Measurements from ENCODE around the gene SMOC1.

SMOC1 gene

GRCh38 chr14:70014406-70015095, 135.3 kb downstream of the SMOC1 start:
- Mint-ChIP-seq H3K4me3 (no peak overlapping the region), H3K4me1 (ENCODE audit: low read depth) (peaks cover 13% of the 10 kb centered on the region), H3K27me3 (ENCODE audit: low read depth) (no peaks in the 10 kb centered on the region), H3K27ac (no peak overlapping the region), H3K36me3 (ENCODE audit: low read depth) (no peaks in the 10 kb centered on the region), H3K9me3 (no peaks in the 10 kb centered on the region)
- DNase-seq (ENCODE audit: low spot score), result no peak

- H3K27ac Mint-ChIP-seq, result no peak overlapping the region
- no peak overlapping the region for H3K4me3 Mint-ChIP-seq
- H3K36me3 Mint-ChIP-seq (ENCODE audit: low read depth), result no peaks in the 10 kb centered on the region
- DNase-seq (ENCODE audit: low spot score), result no peak
- H3K4me1 Mint-ChIP-seq (ENCODE audit: low read depth), result peaks cover 13% of the 10 kb centered on the region
- peaks cover 2% of the 10 kb centered on the region for H3K27me3 Mint-ChIP-seq (ENCODE audit: low read depth)
- no peaks in the 10 kb centered on the region for H3K9me3 Mint-ChIP-seq
Measured at GRCh38 chr14:70018230-70018629, 139.0 kb downstream of the SMOC1 start.

- H3K9me3 Mint-ChIP-seq, result no peaks in the 10 kb centered on the region
- H3K36me3 Mint-ChIP-seq (ENCODE audit: low read depth), result no peaks in the 10 kb centered on the region
- H3K27me3 Mint-ChIP-seq (ENCODE audit: low read depth), result peaks cover 2% of the 10 kb centered on the region
- DNase-seq (ENCODE audit: low spot score), result no peak
- peaks cover 13% of the 10 kb centered on the region for H3K4me1 Mint-ChIP-seq (ENCODE audit: low read depth)
- no peak overlapping the region for H3K27ac Mint-ChIP-seq
- no peak overlapping the region for H3K4me3 Mint-ChIP-seq
Measured at GRCh38 chr14:70018713-70019211, 139.5 kb downstream of the SMOC1 start.

GRCh38 chr14:70019695-70020094, 140.5 kb downstream of the SMOC1 start:
- Mint-ChIP-seq H3K36me3 (ENCODE audit: low read depth) (no peaks in the 10 kb centered on the region), H3K27ac (no peak overlapping the region), H3K27me3 (ENCODE audit: low read depth) (peaks cover 2% of the 10 kb centered on the region), H3K4me3 (no peak overlapping the region), H3K4me1 (ENCODE audit: low read depth) (peaks cover 13% of the 10 kb centered on the region), H3K9me3 (no peaks in the 10 kb centered on the region)
- DNase-seq (ENCODE audit: low spot score), result no peak

- Mint-ChIP-seq H3K4me1 (ENCODE audit: low read depth) (peaks cover 13% of the 10 kb centered on the region), H3K9me3 (no peaks in the 10 kb centered on the region), H3K4me3 (no peak overlapping the region), H3K27me3 (ENCODE audit: low read depth) (peaks cover 2% of the 10 kb centered on the region), H3K36me3 (ENCODE audit: low read depth) (no peaks in the 10 kb centered on the region), H3K27ac (no peak overlapping the region)
- DNase-seq (ENCODE audit: low spot score), result no peak
Measured at GRCh38 chr14:70020352-70021170, 141.3 kb downstream of the SMOC1 start.

- no peak overlapping the region for H3K27ac Mint-ChIP-seq
- H3K9me3 Mint-ChIP-seq, result no peaks in the 10 kb centered on the region
- H3K4me3 Mint-ChIP-seq, result no peak overlapping the region
- peaks cover 13% of the 10 kb centered on the region for H3K4me1 Mint-ChIP-seq (ENCODE audit: low read depth)
- H3K27me3 Mint-ChIP-seq (ENCODE audit: low read depth), result peaks cover 2% of the 10 kb centered on the region
- DNase-seq (ENCODE audit: low spot score), result no peak
- H3K36me3 Mint-ChIP-seq (ENCODE audit: low read depth), result no peaks in the 10 kb centered on the region
Measured at GRCh38 chr14:70021548-70022220, 142.5 kb downstream of the SMOC1 start.

GRCh38 chr14:70022771-70023445, 143.7 kb downstream of the SMOC1 start:
- peaks cover 13% of the 10 kb centered on the region for H3K4me1 Mint-ChIP-seq (ENCODE audit: low read depth)
- no peaks in the 10 kb centered on the region for H3K36me3 Mint-ChIP-seq (ENCODE audit: low read depth)
- peaks cover 2% of the 10 kb centered on the region for H3K27me3 Mint-ChIP-seq (ENCODE audit: low read depth)
- no peak overlapping the region for H3K4me3 Mint-ChIP-seq
- H3K9me3 Mint-ChIP-seq, result no peaks in the 10 kb centered on the region
- no peak overlapping the region for H3K27ac Mint-ChIP-seq
- no peak for DNase-seq (ENCODE audit: low spot score)

GRCh38 chr14:70023871-70024270, 144.7 kb downstream of the SMOC1 start:
- DNase-seq (ENCODE audit: low spot score), result no peak
- Mint-ChIP-seq H3K36me3 (ENCODE audit: low read depth) (no peaks in the 10 kb centered on the region), H3K4me3 (no peak overlapping the region), H3K27me3 (ENCODE audit: low read depth) (peaks cover 2% of the 10 kb centered on the region), H3K27ac (no peak overlapping the region), H3K4me1 (ENCODE audit: low read depth) (peaks cover 4% of the 10 kb centered on the region), H3K9me3 (no peaks in the 10 kb centered on the region)

GRCh38 chr14:70027785-70028428, 148.7 kb downstream of the SMOC1 start:
- Mint-ChIP-seq H3K9me3 (no peaks in the 10 kb centered on the region), H3K27me3 (ENCODE audit: low read depth) (no peaks in the 10 kb centered on the region), H3K4me3 (no peak overlapping the region), H3K27ac (no peak overlapping the region), H3K36me3 (ENCODE audit: low read depth) (no peaks in the 10 kb centered on the region), H3K4me1 (ENCODE audit: low read depth) (no peaks in the 10 kb centered on the region)
- DNase-seq (ENCODE audit: low spot score), result peak; percentile 41

- no peak overlapping the region for H3K27ac Mint-ChIP-seq
- H3K9me3 Mint-ChIP-seq, result no peaks in the 10 kb centered on the region
- no peak for DNase-seq (ENCODE audit: low spot score)
- no peak overlapping the region for H3K4me3 Mint-ChIP-seq
- H3K36me3 Mint-ChIP-seq (ENCODE audit: low read depth), result no peaks in the 10 kb centered on the region
- no peaks in the 10 kb centered on the region for H3K4me1 Mint-ChIP-seq (ENCODE audit: low read depth)
- H3K27me3 Mint-ChIP-seq (ENCODE audit: low read depth), result no peaks in the 10 kb centered on the region
Measured at GRCh38 chr14:70029296-70030132, 150.3 kb downstream of the SMOC1 start.

GRCh38 chr14:70032016-70032415, 152.8 kb downstream of the SMOC1 start:
- Mint-ChIP-seq H3K9me3 (no peaks in the 10 kb centered on the region), H3K27ac (no peak overlapping the region), H3K36me3 (ENCODE audit: low read depth) (no peaks in the 10 kb centered on the region), H3K4me1 (ENCODE audit: low read depth) (no peaks in the 10 kb centered on the region), H3K4me3 (no peak overlapping the region), H3K27me3 (ENCODE audit: low read depth) (no peaks in the 10 kb centered on the region)
- DNase-seq (ENCODE audit: low spot score), result no peak

- H3K9me3 Mint-ChIP-seq, result no peaks in the 10 kb centered on the region
- H3K36me3 Mint-ChIP-seq (ENCODE audit: low read depth), result no peaks in the 10 kb centered on the region
- no peak overlapping the region for H3K4me3 Mint-ChIP-seq
- no peaks in the 10 kb centered on the region for H3K27me3 Mint-ChIP-seq (ENCODE audit: low read depth)
- H3K27ac Mint-ChIP-seq, result no peak overlapping the region
- H3K4me1 Mint-ChIP-seq (ENCODE audit: low read depth), result no peaks in the 10 kb centered on the region
- no peak for DNase-seq (ENCODE audit: low spot score)
Measured at GRCh38 chr14:70032447-70032846, 153.2 kb downstream of the SMOC1 start.

GRCh38 chr14:70033116-70033515, 153.9 kb downstream of the SMOC1 start:
- Mint-ChIP-seq H3K27me3 (ENCODE audit: low read depth) (no peaks in the 10 kb centered on the region), H3K4me1 (ENCODE audit: low read depth) (no peaks in the 10 kb centered on the region), H3K36me3 (ENCODE audit: low read depth) (no peaks in the 10 kb centered on the region), H3K4me3 (no peak overlapping the region), H3K9me3 (no peaks in the 10 kb centered on the region), H3K27ac (no peak overlapping the region)
- DNase-seq (ENCODE audit: low spot score), result no peak
